Hematopoietic multipotent progenitor cell treated with erythropoietin and hydrocortisone succinate and interleukin-3 and kit ligand, for 4 days (in vitro differentiated cells): ENCODE results near the gene GNL3L.
"Not testable (repeated sequence)": the region's sequence is repeated elsewhere in the genome, so short reads cannot be mapped to it uniquely, and the experiment has no call there.

Experiments
- DNase-seq: peaks from one replicate; pipeline ENCODE4 v3.0.0-alpha.2; 2015

Gene GNL3L

DNA sequence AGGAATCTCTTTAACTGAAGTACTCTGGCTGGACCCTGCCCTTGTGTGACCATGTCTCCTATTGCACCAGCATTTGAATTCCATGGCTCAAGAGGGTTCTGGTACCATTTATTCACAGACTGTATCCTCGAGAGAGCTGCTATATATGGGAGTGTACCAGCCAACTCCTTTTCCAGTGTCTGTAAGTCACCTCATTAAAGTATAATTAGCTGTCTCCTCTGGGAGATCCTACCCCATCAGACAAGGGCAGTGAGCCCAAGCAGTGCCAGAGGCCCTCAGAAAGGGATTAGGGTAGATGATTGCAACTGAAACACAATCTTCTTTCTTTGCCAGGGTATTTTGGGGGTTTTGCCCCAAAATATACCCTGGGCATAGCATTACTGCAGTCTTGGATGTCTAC is 31.6 kb downstream of the GNL3L start:
- no peak for DNase-seq

DNA sequence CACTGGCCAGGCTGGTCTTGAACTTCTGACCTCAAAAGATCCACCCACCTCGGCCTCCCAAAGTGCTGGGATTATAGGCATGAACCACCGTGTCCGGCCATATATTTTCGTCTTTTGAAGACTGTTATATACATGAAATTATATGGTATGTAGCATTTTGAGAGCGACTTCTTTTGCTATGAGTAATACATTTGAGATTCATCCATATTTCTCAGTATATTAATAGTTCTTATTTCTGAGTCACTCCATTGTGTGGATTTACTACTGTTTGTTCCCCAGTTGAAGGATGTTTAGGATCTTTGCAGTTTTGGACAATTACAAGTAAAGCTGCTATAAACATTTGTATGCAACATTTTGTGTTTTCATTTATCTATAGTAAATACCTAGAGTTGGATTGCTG is 34.9 kb downstream of the GNL3L start:
- no peak for DNase-seq

DNA sequence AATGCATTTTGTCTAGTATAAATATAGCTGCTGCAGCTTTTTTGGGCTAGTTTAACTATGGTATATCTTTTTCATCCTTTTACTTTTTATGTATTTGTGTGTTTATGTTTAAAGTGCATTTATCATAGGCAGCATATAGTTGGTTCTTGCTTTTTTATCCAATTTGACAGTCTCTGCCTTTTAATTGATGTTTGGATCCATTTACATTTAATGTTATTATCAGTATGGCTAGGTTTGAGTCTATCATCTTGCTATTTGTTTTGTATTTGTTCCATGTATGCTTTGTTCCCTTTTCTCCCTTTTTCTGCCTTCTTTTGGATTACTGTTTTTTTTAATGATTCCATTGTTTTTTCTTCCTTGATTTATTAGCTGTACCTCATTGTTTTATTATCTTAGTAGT is 40.3 kb downstream of the GNL3L start:
- DNase-seq = no peak

DNA sequence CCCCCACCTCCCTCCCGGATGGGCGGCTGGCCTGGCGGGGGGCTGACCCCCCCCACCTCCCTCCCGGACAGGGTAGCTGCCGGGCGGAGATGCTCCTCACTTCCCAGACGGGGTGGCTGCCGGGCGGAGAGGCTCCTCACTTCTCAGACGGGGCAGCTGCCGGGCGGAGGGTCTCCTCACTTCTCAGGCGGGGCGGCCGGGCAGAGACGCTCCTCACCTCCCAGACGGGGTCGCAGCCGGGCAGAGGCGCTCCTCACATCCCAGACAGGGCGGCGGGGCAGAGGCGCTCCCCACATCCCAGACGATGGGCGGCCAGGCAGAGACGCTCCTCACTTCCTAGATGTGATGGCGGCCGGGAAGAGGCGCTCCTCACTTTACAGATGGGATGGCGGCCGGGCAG is 42.6 kb downstream of the GNL3L start:
- not testable (repeated sequence) for DNase-seq

DNA sequence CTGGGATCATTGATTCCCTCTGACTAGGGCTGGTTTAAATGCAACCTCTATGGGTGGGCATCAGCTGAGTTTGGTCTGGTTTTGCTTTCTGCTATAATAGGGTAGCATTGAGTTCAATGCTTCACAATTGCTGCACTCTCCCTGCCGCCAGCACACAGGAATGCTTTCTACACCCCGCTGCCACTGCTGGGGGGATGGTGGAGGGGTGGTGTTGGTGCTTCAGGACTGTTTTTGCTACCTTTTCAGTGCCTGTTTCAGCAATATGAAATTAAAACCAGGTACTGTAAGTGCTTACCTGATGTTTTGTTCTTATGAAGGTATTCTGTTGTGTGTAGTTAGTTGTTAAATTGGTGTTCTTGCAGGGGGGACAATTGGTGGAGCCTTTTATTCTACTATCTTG is 67.7 kb downstream of the GNL3L start:
- no peak for DNase-seq

DNA sequence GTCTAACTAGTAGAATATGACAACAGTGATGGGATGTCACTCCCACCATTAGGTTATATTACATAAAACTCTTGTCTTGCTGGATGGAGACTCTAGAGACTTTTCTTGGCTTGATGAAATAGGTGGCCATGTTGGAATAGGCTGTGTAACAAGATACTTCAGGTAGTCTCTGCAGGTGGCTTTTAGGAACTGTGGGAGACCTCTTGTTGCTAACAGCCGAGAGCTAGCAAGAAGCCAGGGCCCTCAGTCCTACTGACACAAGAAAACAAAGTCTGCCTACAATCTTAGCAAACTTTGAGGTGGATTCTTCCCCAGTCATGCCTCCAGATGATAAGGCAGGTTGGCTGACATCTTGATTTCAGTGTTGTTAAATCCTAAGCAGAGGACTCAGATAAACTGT is 72.5 kb downstream of the GNL3L start:
- no peak for DNase-seq
